Suprapubic skin (tissue), 4 donors: ENCODE data around the gene TNS3.

ENCODE experiments used
- EP300 ChIP-seq: sonication (generic); formaldehyde crosslinking; IDR thresholded peaks from one replicate; pipeline ENCODE4 v1.6.1; 2017; ENCODE audit warnings: antibody characterized with exemption
- POLR2A ChIP-seq, 2 donors: fragments of 450-650 bp; IDR thresholded peaks; one replicate each; pipeline ENCODE4 v1.6.1; 2017; ENCODE audit warnings: antibody characterized with exemption in 2 of 2, mild to moderate bottlenecking in 2 of 2, moderate library complexity in 2 of 2
- POLR2AphosphoS5 ChIP-seq, 3 donors: sonication (generic); formaldehyde crosslinking; IDR thresholded peaks; one replicate each; pipeline ENCODE4 v1.6.1; 2017; ENCODE audit warnings: antibody characterized with exemption in 3 of 3
- TF ChIP-seq, protein P1 (sequence below), 2 donors: fragments of 200-600 bp in 1 of 2; fragments of 450-650 bp in 1 of 2; sonication (generic) in 1 of 2; IDR thresholded peaks; one replicate each; pipeline ENCODE4 v1.5.1; 2016 to 2019; ENCODE audit warnings: antibody characterized with exemption in 2 of 2, mild to moderate bottlenecking in 1 of 2, moderate library complexity in 1 of 2

DNA sequence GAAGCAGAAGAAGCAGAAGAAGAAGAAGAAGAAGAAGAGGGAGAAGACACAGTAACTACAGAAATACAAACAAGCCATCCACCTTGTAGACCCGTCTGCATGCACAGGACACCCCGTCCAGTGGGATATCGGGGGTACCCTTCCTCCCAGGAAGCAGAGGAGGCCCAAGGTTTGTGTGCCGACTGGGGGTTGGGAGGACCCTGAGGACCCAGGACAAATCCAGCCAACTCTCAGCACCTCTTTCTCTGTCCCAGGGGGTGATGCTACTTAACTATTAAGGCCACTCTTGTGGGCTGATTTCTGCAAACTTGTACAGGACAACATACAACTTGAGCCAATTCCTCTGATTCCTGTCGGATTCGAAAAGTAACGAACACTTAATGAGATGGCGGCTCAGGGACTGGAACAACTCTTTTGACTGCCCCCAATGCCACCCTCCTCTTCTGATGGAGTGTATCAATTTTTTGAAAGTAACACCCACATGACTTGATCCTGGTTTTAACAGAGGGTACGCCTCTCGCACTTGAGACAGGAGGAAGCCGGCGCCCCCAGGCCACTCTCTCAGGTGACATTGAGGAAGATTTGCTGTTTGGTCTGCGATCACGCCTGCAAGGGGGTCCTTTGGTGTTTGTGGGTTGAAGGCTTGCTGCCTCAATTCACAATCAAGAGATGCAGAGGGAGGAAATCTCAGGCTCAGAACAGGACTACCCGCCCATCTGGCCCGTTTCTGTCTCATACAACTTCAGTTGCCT, 192.6 kb downstream of the TNS3 start:
- no peak for TF ChIP-seq POLR2A (IDR thresholded peaks at IDR 0.05)
- TF ChIP-seq, protein P1, sequence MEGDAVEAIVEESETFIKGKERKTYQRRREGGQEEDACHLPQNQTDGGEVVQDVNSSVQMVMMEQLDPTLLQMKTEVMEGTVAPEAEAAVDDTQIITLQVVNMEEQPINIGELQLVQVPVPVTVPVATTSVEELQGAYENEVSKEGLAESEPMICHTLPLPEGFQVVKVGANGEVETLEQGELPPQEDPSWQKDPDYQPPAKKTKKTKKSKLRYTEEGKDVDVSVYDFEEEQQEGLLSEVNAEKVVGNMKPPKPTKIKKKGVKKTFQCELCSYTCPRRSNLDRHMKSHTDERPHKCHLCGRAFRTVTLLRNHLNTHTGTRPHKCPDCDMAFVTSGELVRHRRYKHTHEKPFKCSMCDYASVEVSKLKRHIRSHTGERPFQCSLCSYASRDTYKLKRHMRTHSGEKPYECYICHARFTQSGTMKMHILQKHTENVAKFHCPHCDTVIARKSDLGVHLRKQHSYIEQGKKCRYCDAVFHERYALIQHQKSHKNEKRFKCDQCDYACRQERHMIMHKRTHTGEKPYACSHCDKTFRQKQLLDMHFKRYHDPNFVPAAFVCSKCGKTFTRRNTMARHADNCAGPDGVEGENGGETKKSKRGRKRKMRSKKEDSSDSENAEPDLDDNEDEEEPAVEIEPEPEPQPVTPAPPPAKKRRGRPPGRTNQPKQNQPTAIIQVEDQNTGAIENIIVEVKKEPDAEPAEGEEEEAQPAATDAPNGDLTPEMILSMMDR (IDR thresholded peaks at IDR 0.05) = no peak
- TF ChIP-seq EP300 = no peak
- TF ChIP-seq POLR2AphosphoS5 (IDR thresholded peaks at IDR 0.05) = no peak
